GM19395 (cell line): Measurements from ENCODE around the gene ITM2C.

Experiments used
- ATAC-seq: cut with Tn5 transposase; IDR thresholded peaks from one replicate; pipeline ENCODE4 v1.9.1; 2021; ENCODE audit warnings: mild to moderate bottlenecking, moderate library complexity; ENCODE audit not compliant: unreplicated experiment

The ITM2C gene

DNA sequence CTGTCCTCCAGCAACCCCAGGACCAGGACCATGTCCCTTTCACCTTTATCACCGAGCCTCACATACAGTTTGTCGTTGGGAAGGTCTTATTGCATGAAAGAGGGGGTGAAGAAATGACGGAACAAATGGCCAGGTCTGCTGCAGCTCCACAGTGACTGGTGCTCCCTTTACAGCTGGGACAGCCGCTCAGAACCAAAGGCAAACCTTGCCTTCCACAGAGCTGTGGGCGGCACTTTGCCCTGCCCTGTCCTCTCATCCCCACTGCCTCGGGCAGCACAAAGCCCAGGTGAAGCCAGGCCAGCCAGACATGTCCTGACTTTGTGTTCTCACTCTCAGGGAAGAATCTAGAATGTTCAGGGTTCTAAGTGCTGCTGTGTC is 59.3 kb downstream of the ITM2C start:
- ATAC-seq = peak; percentile 6

DNA sequence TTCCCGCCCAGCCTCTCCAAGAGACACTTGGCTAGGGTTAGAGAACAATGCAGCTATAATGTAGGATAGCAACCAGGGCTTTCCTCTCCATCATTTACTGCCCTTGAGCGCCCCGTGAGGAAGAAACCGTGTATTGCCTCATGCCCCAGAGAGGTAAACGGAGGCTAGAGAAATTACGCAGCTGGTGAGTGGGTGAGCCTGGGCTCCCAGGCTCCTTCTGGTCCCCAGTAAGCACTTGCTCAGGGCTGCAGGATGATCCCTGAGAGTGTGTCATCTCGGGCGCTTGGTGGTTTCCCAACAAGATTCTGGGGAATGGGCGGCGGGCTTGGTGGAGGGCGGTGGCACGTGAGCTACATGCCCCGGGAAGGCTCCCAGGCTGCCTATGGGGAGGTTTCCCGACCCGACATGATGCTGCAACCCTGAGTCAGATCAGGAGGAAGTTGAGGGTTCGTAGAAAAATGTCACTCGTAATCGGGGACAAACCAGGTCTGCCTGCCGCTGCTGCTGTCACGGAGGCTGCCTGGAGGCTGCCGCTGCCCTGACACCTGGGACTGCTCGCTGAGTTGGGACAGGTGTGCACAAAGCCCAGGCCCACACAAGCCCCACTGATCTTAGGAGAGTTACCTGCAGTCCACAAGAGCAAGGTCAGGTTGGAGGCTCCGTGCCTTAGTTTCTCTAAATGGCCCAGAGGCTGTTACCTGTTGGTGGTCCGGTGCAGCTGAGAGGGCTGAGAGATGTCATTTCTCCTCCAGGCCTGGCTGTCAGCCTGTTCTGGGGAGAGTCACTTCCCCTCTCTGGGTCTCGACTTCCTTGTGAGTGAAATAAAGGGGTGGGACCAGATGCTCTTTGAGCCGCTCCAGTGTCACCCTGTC is 60.0 kb downstream of the ITM2C start, which contains the start of gene GPR55:
TSS of gene GPR55 (minus strand) at position 773 of the 872 bp plus-strand sequence. CDS start 14,280 bp downstream, outside the sequence.
- peak; percentile 52 for ATAC-seq

DNA sequence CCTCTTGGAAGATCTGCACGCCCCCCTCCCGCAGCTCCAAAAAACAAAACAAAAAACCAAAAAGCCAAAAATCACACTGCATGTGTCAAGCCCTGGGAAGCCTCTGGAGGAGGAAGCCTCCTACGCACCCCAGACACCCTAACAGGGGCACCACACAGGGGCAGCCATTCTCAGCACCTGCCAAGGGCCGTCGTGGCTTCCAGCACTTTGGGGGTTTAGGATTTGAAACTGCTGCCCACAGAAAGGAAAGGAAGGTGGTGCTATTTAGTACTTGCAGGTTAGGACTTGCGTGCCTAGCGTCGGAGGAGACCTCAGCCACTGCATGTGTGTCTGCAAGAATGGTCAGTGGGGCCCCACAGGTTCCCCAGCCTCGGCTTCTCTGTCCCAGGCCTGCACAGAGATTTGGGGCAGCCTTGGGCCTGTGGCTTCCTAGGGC is 60.7 kb downstream of the ITM2C start:
- peak; percentile 31 for ATAC-seq

DNA sequence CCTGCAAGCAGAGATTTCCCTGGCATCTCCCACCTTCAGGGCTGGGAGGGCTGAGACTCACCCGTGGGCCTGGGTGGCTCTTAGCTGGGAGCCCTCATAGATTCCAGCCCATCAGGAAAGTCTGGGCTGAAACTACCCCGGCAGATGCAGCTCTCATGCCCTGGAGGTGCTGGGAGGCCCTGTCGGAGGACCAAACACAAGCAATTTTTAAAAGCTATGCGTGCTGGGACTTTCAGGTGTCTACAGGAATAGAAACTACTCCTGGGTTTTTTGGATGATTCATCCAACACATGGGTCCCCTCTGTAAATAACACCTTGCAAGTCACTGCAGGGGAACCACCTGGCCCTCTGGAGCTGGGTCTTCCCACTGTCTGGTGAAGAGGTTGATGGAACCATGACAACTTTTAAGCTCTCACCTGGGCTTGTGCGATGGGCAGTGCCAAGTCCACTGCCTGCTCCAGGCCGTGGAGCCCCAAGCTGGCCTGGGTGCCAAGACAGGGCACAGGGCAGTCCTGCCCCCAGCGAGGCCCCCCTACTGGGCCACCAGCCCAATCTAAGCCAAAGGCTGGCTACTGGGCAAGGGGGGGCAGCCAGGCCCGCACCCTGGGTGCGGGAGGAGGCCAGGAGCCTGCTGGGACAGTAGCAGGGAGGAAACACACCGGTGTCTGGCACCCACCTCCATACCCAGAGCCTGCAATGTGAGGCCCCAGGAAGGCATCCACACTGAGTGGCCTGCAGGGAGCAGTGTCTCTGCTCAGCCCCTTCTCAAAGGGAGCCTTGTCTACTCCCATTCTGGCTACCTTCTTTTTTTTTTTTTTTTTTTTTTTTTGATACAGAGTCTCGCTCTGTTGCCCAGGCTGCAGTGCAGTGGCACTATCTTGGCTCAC is 61.4 kb downstream of the ITM2C start:
- ATAC-seq = peak; percentile 44

DNA sequence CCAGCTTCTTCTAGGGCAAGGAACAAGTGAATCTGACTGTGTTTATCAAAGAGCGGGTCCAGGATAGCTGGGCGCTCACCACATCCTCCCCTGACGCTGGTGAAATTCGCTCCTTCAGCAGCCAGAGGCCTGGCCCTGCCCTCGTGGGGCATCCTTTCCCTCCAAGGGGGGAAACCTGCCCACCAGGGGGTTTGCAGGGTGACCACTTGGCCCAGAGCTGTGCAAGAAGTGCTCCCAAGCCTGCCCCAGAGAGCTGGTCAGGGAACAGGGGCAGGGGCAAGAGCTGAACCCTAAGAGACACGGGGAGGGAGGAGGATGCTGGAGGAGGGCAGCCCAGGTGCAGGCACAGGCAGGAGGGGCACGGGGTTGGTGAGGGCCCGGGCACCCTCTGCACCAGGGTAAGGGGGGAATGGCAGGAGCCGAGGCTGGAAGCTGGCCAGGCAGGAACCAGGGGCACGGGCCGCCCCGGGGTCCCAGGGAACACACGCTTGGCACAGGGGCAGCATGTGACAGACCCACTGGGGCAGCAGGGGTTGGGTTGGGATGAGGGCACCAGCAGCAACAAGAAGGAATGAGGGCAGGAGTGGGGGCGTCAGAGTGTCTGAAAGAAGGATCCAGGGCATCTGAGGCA is 63.1 kb downstream of the ITM2C start:
- no peak for ATAC-seq
